ENCODE results near the gene ARHGEF7.
"Not testable (repeated sequence)": the region's sequence is repeated elsewhere in the genome, so short reads cannot be mapped to it uniquely, and the experiment has no call there.

Gene ARHGEF7

GRCh38 chr13:111257899-111258298 lies 142.8 kb downstream of the ARHGEF7 start:
- not testable (repeated sequence) for H3K27me3 Mint-ChIP-seq, ATAC-seq, H3K9me3 Mint-ChIP-seq, H3K4me1 Mint-ChIP-seq, DNase-seq, H3K27ac Mint-ChIP-seq, H3K4me3 Mint-ChIP-seq
- H3K36me3 Mint-ChIP-seq (ENCODE audit: low read depth): peaks cover 56% of the 10 kb centered on the region

- ATAC-seq (no peak), DNase-seq (no peak)
- H3K4me3 Mint-ChIP-seq: no peak overlapping the region
- no peaks in the 10 kb centered on the region for H3K27me3 Mint-ChIP-seq
- H3K27ac Mint-ChIP-seq: no peak overlapping the region
- H3K9me3 Mint-ChIP-seq: peaks cover 6% of the 10 kb centered on the region
- H3K36me3 Mint-ChIP-seq (ENCODE audit: low read depth): peaks cover 51% of the 10 kb centered on the region
- H3K4me1 Mint-ChIP-seq: peaks cover 5% of the 10 kb centered on the region
Observed at GRCh38 chr13:111258637-111259036, 143.5 kb downstream of the ARHGEF7 start.

GRCh38 chr13:111259058-111259457 lies 143.9 kb downstream of the ARHGEF7 start:
- Mint-ChIP-seq H3K27ac (no peak overlapping the region), H3K4me1 (peaks cover 5% of the 10 kb centered on the region), H3K27me3 (no peaks in the 10 kb centered on the region), H3K9me3 (peaks cover 6% of the 10 kb centered on the region), H3K36me3 (ENCODE audit: low read depth) (peaks cover 47% of the 10 kb centered on the region), H3K4me3 (no peak overlapping the region)
- ATAC-seq: no peak
- DNase-seq: no peak

GRCh38 chr13:111261326-111261725 lies 146.2 kb downstream of the ARHGEF7 start:
- no peak overlapping the region for H3K4me3 Mint-ChIP-seq
- no peaks in the 10 kb centered on the region for H3K27me3 Mint-ChIP-seq
- DNase-seq (no peak), ATAC-seq (no peak)
- no peak overlapping the region for H3K27ac Mint-ChIP-seq
- H3K4me1 Mint-ChIP-seq: peaks cover 5% of the 10 kb centered on the region
- peaks cover 42% of the 10 kb centered on the region for H3K36me3 Mint-ChIP-seq (ENCODE audit: low read depth)
- H3K9me3 Mint-ChIP-seq: peaks cover 6% of the 10 kb centered on the region

GRCh38 chr13:111262281-111262680 lies 147.2 kb downstream of the ARHGEF7 start:
- ATAC-seq (no peak), DNase-seq (no peak)
- Mint-ChIP-seq H3K4me3 (no peak overlapping the region), H3K27me3 (no peaks in the 10 kb centered on the region), H3K4me1 (peaks cover 5% of the 10 kb centered on the region), H3K9me3 (peaks cover 6% of the 10 kb centered on the region), H3K36me3 (ENCODE audit: low read depth) (peaks cover 37% of the 10 kb centered on the region), H3K27ac (no peak overlapping the region)

GRCh38 chr13:111262715-111263114 lies 147.6 kb downstream of the ARHGEF7 start:
- peak; percentile 46 for ATAC-seq
- Mint-ChIP-seq H3K4me1 (peaks cover 5% of the 10 kb centered on the region), H3K4me3 (no peak overlapping the region), H3K27ac (no peak overlapping the region), H3K9me3 (peaks cover 6% of the 10 kb centered on the region), H3K27me3 (no peaks in the 10 kb centered on the region), H3K36me3 (ENCODE audit: low read depth) (peaks cover 37% of the 10 kb centered on the region)
- no peak for DNase-seq

- Mint-ChIP-seq H3K27me3 (no peaks in the 10 kb centered on the region), H3K27ac (peak overlapping the region; percentile 33), H3K4me1 (peaks cover 5% of the 10 kb centered on the region), H3K9me3 (peaks cover 6% of the 10 kb centered on the region), H3K36me3 (ENCODE audit: low read depth) (peaks cover 30% of the 10 kb centered on the region), H3K4me3 (no peak overlapping the region)
- no peak for ATAC-seq
- no peak for DNase-seq
Observed at GRCh38 chr13:111263566-111263965, 148.5 kb downstream of the ARHGEF7 start.

GRCh38 chr13:111265006-111265700 lies 150.0 kb downstream of the ARHGEF7 start:
- DNase-seq (no peak), ATAC-seq (no peak)
- no peaks in the 10 kb centered on the region for H3K27me3 Mint-ChIP-seq
- no peak overlapping the region for H3K4me3 Mint-ChIP-seq
- H3K4me1 Mint-ChIP-seq: peaks cover 5% of the 10 kb centered on the region
- peaks cover under 1% of the 10 kb centered on the region for H3K9me3 Mint-ChIP-seq
- peaks cover 25% of the 10 kb centered on the region for H3K36me3 Mint-ChIP-seq (ENCODE audit: low read depth)
- no peak overlapping the region for H3K27ac Mint-ChIP-seq

- Mint-ChIP-seq H3K9me3 (no peaks in the 10 kb centered on the region), H3K27ac (no peak overlapping the region), H3K36me3 (ENCODE audit: low read depth) (peaks cover 22% of the 10 kb centered on the region), H3K4me3 (no peak overlapping the region), H3K4me1 (peaks cover 5% of the 10 kb centered on the region), H3K27me3 (no peaks in the 10 kb centered on the region)
- no peak for ATAC-seq
- DNase-seq: no peak
Observed at GRCh38 chr13:111265701-111266035, 150.6 kb downstream of the ARHGEF7 start.

- peaks cover 4% of the 10 kb centered on the region for H3K4me1 Mint-ChIP-seq
- H3K4me3 Mint-ChIP-seq: no peak overlapping the region
- peaks cover 21% of the 10 kb centered on the region for H3K36me3 Mint-ChIP-seq (ENCODE audit: low read depth)
- H3K9me3 Mint-ChIP-seq: no peaks in the 10 kb centered on the region
- DNase-seq (no peak), ATAC-seq (no peak)
- no peak overlapping the region for H3K27ac Mint-ChIP-seq
- H3K27me3 Mint-ChIP-seq: no peaks in the 10 kb centered on the region
Observed at GRCh38 chr13:111267205-111267604, 152.1 kb downstream of the ARHGEF7 start.

GRCh38 chr13:111267784-111268183 lies 152.7 kb downstream of the ARHGEF7 start:
- Mint-ChIP-seq H3K27me3 (no peaks in the 10 kb centered on the region), H3K36me3 (ENCODE audit: low read depth) (peaks cover 21% of the 10 kb centered on the region), H3K9me3 (no peaks in the 10 kb centered on the region), H3K4me3 (no peak overlapping the region), H3K27ac (no peak overlapping the region), H3K4me1 (peaks cover under 1% of the 10 kb centered on the region)
- DNase-seq (no peak), ATAC-seq (no peak)

- DNase-seq (no peak), ATAC-seq (no peak)
- H3K36me3 Mint-ChIP-seq (ENCODE audit: low read depth): peaks cover 19% of the 10 kb centered on the region
- H3K27me3 Mint-ChIP-seq: no peaks in the 10 kb centered on the region
- H3K9me3 Mint-ChIP-seq: no peaks in the 10 kb centered on the region
- no peaks in the 10 kb centered on the region for H3K4me1 Mint-ChIP-seq
- no peak overlapping the region for H3K4me3 Mint-ChIP-seq
- H3K27ac Mint-ChIP-seq: no peak overlapping the region
Observed at GRCh38 chr13:111269508-111269907, 154.4 kb downstream of the ARHGEF7 start.

GRCh38 chr13:111270126-111270525 lies 155.0 kb downstream of the ARHGEF7 start:
- Mint-ChIP-seq H3K4me3 (no peak overlapping the region), H3K36me3 (ENCODE audit: low read depth) (peaks cover 18% of the 10 kb centered on the region), H3K9me3 (no peaks in the 10 kb centered on the region), H3K27me3 (no peaks in the 10 kb centered on the region), H3K4me1 (no peaks in the 10 kb centered on the region), H3K27ac (no peak overlapping the region)
- DNase-seq (no peak), ATAC-seq (no peak)

GRCh38 chr13:111270765-111271698 lies 155.9 kb downstream of the ARHGEF7 start:
- no peaks in the 10 kb centered on the region for H3K27me3 Mint-ChIP-seq
- no peaks in the 10 kb centered on the region for H3K9me3 Mint-ChIP-seq
- ATAC-seq: no peak
- peaks cover 8% of the 10 kb centered on the region for H3K4me1 Mint-ChIP-seq
- H3K36me3 Mint-ChIP-seq (ENCODE audit: low read depth): peaks cover 25% of the 10 kb centered on the region
- DNase-seq: no peak
- no peak overlapping the region for H3K4me3 Mint-ChIP-seq
- no peak overlapping the region for H3K27ac Mint-ChIP-seq

- H3K4me1 Mint-ChIP-seq: peaks cover 16% of the 10 kb centered on the region
Observed at GRCh38 chr13:111272117-111272516, 157.0 kb downstream of the ARHGEF7 start.

More at GRCh38 chr13:111272117-111272516, 157.0 kb downstream of the ARHGEF7 start:
- Mint-ChIP-seq H3K4me3 (no peak overlapping the region), H3K27ac (no peak overlapping the region), H3K27me3 (no peaks in the 10 kb centered on the region), H3K36me3 (ENCODE audit: low read depth) (peaks cover 31% of the 10 kb centered on the region), H3K9me3 (no peaks in the 10 kb centered on the region)
- no peak for DNase-seq
- ATAC-seq: no peak
